IMR-90 (cell line): ENCODE measurements around the gene NUP210. TPM values are rescaled to one million over a fixed set of nuclear protein-coding genes. Genes with fewer than 3 reads are reported as not detected.

Experiments used
- ATAC-seq: fragments of 200-7000 bp; cut with Tn5 transposase; 2 replicates; pipeline ENCODE4 v1.9.1; 2020; ENCODE audit warnings: low read depth, mild to moderate bottlenecking, moderate library complexity
- BruUV-seq: library from RNA; stranded (reverse); fragments of 400-500 nt; replicated peaks from 2 replicates; lab custom pipeline; 2021; lab: Mats Ljungman, UMichigan
- CTCF ChIA-PET: fragments of 300-600 bp; formaldehyde crosslinking; extraction: SDS; loops from one replicate; lab custom pipeline; 2021; ENCODE audit warnings: antibody characterized with exemption; lab: Yijun Ruan, JAX
- POLR2A ChIA-PET: fragments of 300-600 bp; sonication (Branson Sonifier 250); formaldehyde crosslinking; loops from one replicate; lab custom pipeline; 2022; ENCODE audit warnings: antibody characterized with exemption; ENCODE audit not compliant: unreplicated experiment; lab: Charles Lee
- DNase-seq: peaks from one replicate; pipeline ENCODE4 v3.0.0; 2013
- H2AFZ ChIP-seq: replicated peaks from 2 replicates; pipeline ENCODE3; 2013; ENCODE audit warnings: low read length, mild to moderate bottlenecking; ENCODE audit not compliant: poor library complexity
- H2AK5ac ChIP-seq: 2 replicates; pipeline ENCODE4 v1.6.1; 2013; ENCODE audit warnings: low read depth, low read length, inconsistent platforms
- H2AK9ac ChIP-seq: replicated peaks from 2 replicates; pipeline ENCODE3; 2013; ENCODE audit warnings: mild to moderate bottlenecking, low read depth, low read length, moderate library complexity; ENCODE audit not compliant: poor library complexity
- H2BK120ac ChIP-seq: 2 replicates; pipeline ENCODE4 v1.6.1; 2013; ENCODE audit warnings: low read depth, low read length, inconsistent platforms
- H2BK15ac ChIP-seq: 3 replicates; pipeline ENCODE4 v1.6.1; 2013; ENCODE audit warnings: low read depth, low read length, inconsistent platforms
- H2BK20ac ChIP-seq: 2 replicates; pipeline ENCODE4 v1.6.1; 2013; ENCODE audit warnings: low read depth, mild to moderate bottlenecking, inconsistent platforms, low read length, moderate library complexity
- H2BK5ac ChIP-seq: 2 replicates; pipeline ENCODE4 v1.6.1; 2013; ENCODE audit warnings: mild to moderate bottlenecking, low read depth, low read length, inconsistent platforms; ENCODE audit not compliant: poor library complexity, severe bottlenecking
- H3K14ac ChIP-seq: replicated peaks from 2 replicates; pipeline ENCODE4 v1.6.1; 2013; ENCODE audit warnings: low read depth, low read length, inconsistent platforms
- H3K18ac ChIP-seq: 2 replicates; pipeline ENCODE4 v1.6.1; 2013; ENCODE audit warnings: low read depth, low read length, control low read depth
- H3K23ac ChIP-seq: 2 replicates; pipeline ENCODE4 v1.6.1; 2013; ENCODE audit warnings: low read depth, low read length, inconsistent platforms
- H3K27ac ChIP-seq: 2 replicates; pipeline ENCODE4 v1.5.1; 2013; ENCODE audit warnings: mild to moderate bottlenecking, control low read depth, low read length; ENCODE audit not compliant: insufficient read depth
- H3K27me3 ChIP-seq: 2 replicates; pipeline ENCODE4 v1.6.1; 2013; ENCODE audit warnings: low read length; ENCODE audit not compliant: control insufficient read depth, insufficient read depth
- H3K36me3 ChIP-seq: 2 replicates; pipeline ENCODE4 v1.6.1; 2013; ENCODE audit warnings: low read length, mixed read lengths; ENCODE audit not compliant: control insufficient read depth, insufficient read depth
- H3K4ac ChIP-seq: 2 replicates; pipeline ENCODE4 v1.6.1; 2013; ENCODE audit warnings: low read depth, low read length, inconsistent platforms
- H3K4me1 ChIP-seq: 2 replicates; pipeline ENCODE4 v1.6.1; 2013; ENCODE audit warnings: low read length, mixed read lengths; ENCODE audit not compliant: control insufficient read depth, insufficient read depth
- H3K4me2 ChIP-seq: 2 replicates; pipeline ENCODE4 v1.6.1; 2013; ENCODE audit warnings: low read depth, mild to moderate bottlenecking, control low read depth, low read length, moderate library complexity
- H3K4me3 ChIP-seq: 2 replicates; pipeline ENCODE4 v1.5.1; 2013; ENCODE audit warnings: low read depth, mild to moderate bottlenecking, control low read depth, low read length, moderate library complexity; ENCODE audit not compliant: insufficient read depth
- H3K56ac ChIP-seq: 2 replicates; pipeline ENCODE4 v1.6.1; 2013; ENCODE audit warnings: low read length, inconsistent platforms; ENCODE audit not compliant: insufficient read depth; ENCODE audit errors: extremely low read depth
- H3K79me1 ChIP-seq, 2 experiments: 2 replicates each; pipeline ENCODE4 v1.6.1; 2013; ENCODE audit warnings: low read length in 2 of 2, inconsistent platforms in 1 of 2, low read depth in 1 of 2
- H3K9ac ChIP-seq: 2 replicates; pipeline ENCODE4 v1.6.1; 2013; ENCODE audit warnings: low read depth, low read length, control low read depth
- H3K9me1 ChIP-seq: 2 replicates; pipeline ENCODE4 v1.6.1; 2013; ENCODE audit warnings: low read length, inconsistent platforms; ENCODE audit not compliant: insufficient read depth
- H3K9me3 ChIP-seq: 2 replicates; pipeline ENCODE4 v1.6.1; 2013; ENCODE audit warnings: low read length; ENCODE audit not compliant: control insufficient read depth, insufficient read depth
- H4K20me1 ChIP-seq: 2 replicates; pipeline ENCODE4 v1.6.1; 2013; ENCODE audit warnings: low read length, inconsistent platforms; ENCODE audit not compliant: insufficient read depth
- H4K5ac ChIP-seq: 2 replicates; pipeline ENCODE4 v1.6.1; 2013; ENCODE audit warnings: mild to moderate bottlenecking, low read depth, low read length, control low read depth
- H4K8ac ChIP-seq, 2 experiments: 2 replicates each; pipeline ENCODE4 v1.6.1; 2013; ENCODE audit warnings: low read depth in 2 of 2, low read length in 2 of 2, control low read depth in 1 of 2, inconsistent platforms in 1 of 2
- H4K91ac ChIP-seq: 2 replicates; pipeline ENCODE4 v1.6.1; 2013; ENCODE audit warnings: low read depth, low read length, inconsistent platforms; ENCODE audit not compliant: insufficient read depth
- BHLHE40 ChIP-seq: fragments of 150-350 bp; IDR thresholded peaks from 2 replicates; pipeline ENCODE4 v1.6.1; 2016; ENCODE audit warnings: mild to moderate bottlenecking, low read depth, low read length
- CEBPB ChIP-seq: IDR thresholded peaks from 2 replicates; pipeline ENCODE4 v1.6.1; 2012; ENCODE audit warnings: low read depth, low read length, improper control_type of control experiment
- CHD1 ChIP-seq: IDR thresholded peaks from 2 replicates; pipeline ENCODE4 v1.6.1; 2012; ENCODE audit warnings: low read depth, low read length, improper control_type of control experiment
- CTCF ChIP-seq: conservative IDR thresholded peaks from 2 replicates; pipeline ENCODE4 v1.5.1; 2012; ENCODE audit warnings: mild to moderate bottlenecking, low read depth, low read length, improper control_type of control experiment
- FOS ChIP-seq: fragments of 150-350 bp; IDR thresholded peaks from 2 replicates; pipeline ENCODE4 v1.6.1; 2016; ENCODE audit warnings: low read depth, low read length
- MAFK ChIP-seq: IDR thresholded peaks from 2 replicates; pipeline ENCODE4 v1.6.1; 2012; ENCODE audit warnings: low read depth, low read length, improper control_type of control experiment
- MXI1 ChIP-seq: IDR thresholded peaks from 2 replicates; pipeline ENCODE4 v1.6.1; 2012; ENCODE audit warnings: low read depth, mild to moderate bottlenecking, low read length, moderate library complexity, borderline replicate concordance
- NFE2L2 ChIP-seq: fragments of 150-350 bp; IDR thresholded peaks from 2 replicates; pipeline ENCODE4 v1.6.1; 2016; ENCODE audit warnings: low read depth, mild to moderate bottlenecking, low read length
- POLR2A ChIP-seq: IDR thresholded peaks from 2 replicates; pipeline ENCODE4 v1.6.1; 2012; ENCODE audit warnings: mild to moderate bottlenecking, low read depth, low read length
- RAD21 ChIP-seq: IDR thresholded peaks from 2 replicates; pipeline ENCODE4 v1.6.1; 2012; ENCODE audit warnings: low read length, improper control_type of control experiment
- RCOR1 ChIP-seq: IDR thresholded peaks from 2 replicates; pipeline ENCODE4 v1.6.1; 2012; ENCODE audit warnings: mild to moderate bottlenecking, low read length, improper control_type of control experiment; ENCODE audit not compliant: insufficient replicate concordance
- RFX5 ChIP-seq: IDR thresholded peaks from 2 replicates; pipeline ENCODE4 v1.8.0; 2012; ENCODE audit warnings: low read depth, mild to moderate bottlenecking, low read length, moderate library complexity
- SMC3 ChIP-seq: fragments of 150-350 bp; IDR thresholded peaks from 2 replicates; pipeline ENCODE4 v1.6.1; 2016; ENCODE audit warnings: low read depth, mild to moderate bottlenecking, antibody characterized with exemption, low read length, moderate library complexity
- WGBS, 2 experiments: methylation state at CpG; one replicate each; pipeline versions ENCODE4 v1.1.5 to v1.1.7; 2013; ENCODE audit warnings: missing lambda C conversion rate in 2 of 2; ENCODE audit not compliant: insufficient read length in 1 of 2; ENCODE audit errors: extremely low coverage in 2 of 2; 5-methylcytosine and 5-hydroxymethylcytosine counted together
- dilution Hi-C: fragments of 300-500 bp; cut with HindIII; formaldehyde crosslinking; loops from one replicate; pipeline ENCODE4 v1.14.3; 2018; ENCODE audit warnings: low sequenced_read_pairs; ENCODE audit not compliant: unreplicated experiment
- in situ Hi-C: fragments of 300-500 bp; cut with MboI; formaldehyde crosslinking; loops from 3 replicates; pipeline ENCODE4 v1.14.3; 2019; ENCODE audit warnings: low sequenced_read_pairs, inconsistent platforms, mixed read lengths
- intact Hi-C: fragments of 100-400 bp; cut with micrococcal nuclease; formaldehyde crosslinking; loops from 2 replicates; pipeline ENCODE4 v1.10.0; 2022
- polyA plus RNA-seq, 3 experiments: library from polyadenylated mRNA; depleted of rRNA; stranded (reverse); fragments of >200 nt; gene quantifications; 2 replicates each; pipeline ENCODE4 v1.2.3, GENCODE V29; 2012; ENCODE audit warnings: low replicate concordance in 1 of 3
- total RNA-seq: library from RNA; depleted of rRNA; stranded (reverse); fragments of >200 nt; gene quantifications from 2 replicates; pipeline ENCODE4 v1.2.3, GENCODE V29; 2012
- TF ChIP-seq, protein P1 (sequence below): fragments of 150-350 bp; IDR thresholded peaks from 2 replicates; pipeline ENCODE4 v1.6.1; 2016; ENCODE audit warnings: low read depth, mild to moderate bottlenecking, low read length, moderate library complexity, borderline replicate concordance

Gene NUP210
- total and polyA plus RNA-seq, 2 of the 4 experiments (the other 2 are of a cell fraction) = under 0.01 to 0.03 TPM

DNA sequence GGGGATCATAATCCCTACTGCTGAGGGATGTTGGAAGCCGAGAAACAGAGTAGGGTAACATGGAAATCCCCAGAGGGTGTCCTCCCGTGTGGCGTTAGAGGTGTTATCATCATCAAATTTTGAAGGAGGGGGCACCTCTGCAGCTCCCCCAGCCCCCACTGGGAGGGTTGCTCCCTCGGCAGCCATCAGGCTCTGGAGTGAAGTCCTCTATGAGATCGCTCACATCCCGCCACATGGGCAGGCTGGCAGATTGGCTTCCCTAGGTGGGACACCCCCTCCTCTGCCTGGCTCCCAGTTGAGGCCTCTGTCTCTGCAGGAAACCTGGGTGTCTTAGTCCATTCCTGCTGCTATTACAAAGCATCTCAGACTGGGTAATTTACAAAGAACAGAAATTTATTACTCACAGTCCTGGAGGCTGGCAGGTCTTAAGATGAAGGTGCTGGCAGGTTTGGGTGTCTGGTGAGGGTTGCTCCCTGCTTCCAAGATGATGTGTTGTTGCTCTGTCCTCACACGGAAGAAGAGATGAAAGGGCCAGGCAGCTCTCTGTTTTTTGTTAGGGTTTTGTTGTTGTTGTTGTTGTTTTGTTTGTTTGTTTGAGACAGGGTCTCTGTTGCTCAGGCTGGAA, 120.5 kb downstream of the NUP210 start:
- intact Hi-C loops (loop anchor here (10.0 kb wide), 1 partner anchor 155 kb away; no protein-coding TSS in a partner anchor), dilution Hi-C loops (no loop called here), in situ Hi-C loops (no loop called here)
- Histone ChIP-seq H3K9me1 (no peaks in the 10 kb centered on the region), H3K36me3 (no peaks in the 10 kb centered on the region), H3K4me2 (no peak overlapping the region), H4K91ac (no peak overlapping the region), H2BK5ac (no peak overlapping the region), H3K27ac (no peak overlapping the region), H4K5ac (no peak overlapping the region), H3K9me3 (no peaks in the 10 kb centered on the region), H3K4me1 (peaks cover 2% of the 10 kb centered on the region), H3K18ac (no peak overlapping the region), H3K27me3 (peaks cover 25% of the 10 kb centered on the region), H2AK5ac (no peak overlapping the region), H3K4me3 (no peak overlapping the region), H3K9ac (no peak overlapping the region), H3K79me1 (no peaks in the 10 kb centered on the region), H3K23ac (no peak overlapping the region), H3K14ac (no peak overlapping the region), H3K56ac (no peak overlapping the region), H2AK9ac (no peak overlapping the region), H2BK20ac (no peak overlapping the region), H2BK120ac (no peak overlapping the region), H2BK15ac (no peak overlapping the region), H4K20me1 (no peaks in the 10 kb centered on the region), H2AFZ (no peak overlapping the region), H4K8ac (no peak overlapping the region), H3K4ac (no peak overlapping the region)
- TF ChIP-seq RFX5 (no peak), CHD1 (no peak), NFE2L2 (no peak), RCOR1 (no peak), SMC3 (no peak), POLR2A (no peak), FOS (no peak), CEBPB (no peak), MXI1 (no peak), RAD21 (no peak), MAFK (no peak), BHLHE40 (no peak), CTCF (no peak)
- TF ChIP-seq, protein P1, sequence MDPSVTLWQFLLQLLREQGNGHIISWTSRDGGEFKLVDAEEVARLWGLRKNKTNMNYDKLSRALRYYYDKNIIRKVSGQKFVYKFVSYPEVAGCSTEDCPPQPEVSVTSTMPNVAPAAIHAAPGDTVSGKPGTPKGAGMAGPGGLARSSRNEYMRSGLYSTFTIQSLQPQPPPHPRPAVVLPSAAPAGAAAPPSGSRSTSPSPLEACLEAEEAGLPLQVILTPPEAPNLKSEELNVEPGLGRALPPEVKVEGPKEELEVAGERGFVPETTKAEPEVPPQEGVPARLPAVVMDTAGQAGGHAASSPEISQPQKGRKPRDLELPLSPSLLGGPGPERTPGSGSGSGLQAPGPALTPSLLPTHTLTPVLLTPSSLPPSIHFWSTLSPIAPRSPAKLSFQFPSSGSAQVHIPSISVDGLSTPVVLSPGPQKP = no peak
- CTCF ChIA-PET = no interaction called here
- POLR2A ChIA-PET = no interaction called here
- ATAC-seq = no peak
- DNase-seq = no peak
- BruUV-seq = no TSS peak
- WGBS, 2 experiments = 50% methylated on average over 3 of the region's 7 CpGs; no CpG with 5 or more reads in 1 of the 2 experiments
